Skeletal muscle cell (primary cell): ENCODE results near the gene TPM4.

Experiments
- DNase-seq: peaks from one replicate; pipeline ENCODE4 v3.0.0-alpha.2; 2010; ENCODE audit warnings: low read depth
- H3K4me3 ChIP-seq: 2 replicates; pipeline ENCODE4 v1.5.1; 2011; ENCODE audit warnings: low read depth, mild to moderate bottlenecking, control low read depth, low read length, moderate library complexity

Gene TPM4

GRCh38 chr19:16146112-16146511 is 69.8 kb downstream of the TPM4 start:
- no peak overlapping the region for H3K4me3 ChIP-seq
- no peak for DNase-seq

GRCh38 chr19:16148443-16149229 is 72.3 kb downstream of the TPM4 start:
- H3K4me3 ChIP-seq: no peak overlapping the region
- no peak for DNase-seq
